Fibroblast of mammary gland (primary cell): ENCODE measurements around the gene RPTOR.
"Not testable (repeated sequence)": the region's sequence is repeated elsewhere in the genome, so short reads cannot be mapped to it uniquely, and the experiment has no call there.

Source experiments
- DNase-seq: peaks from one replicate; pipeline ENCODE4 v3.0.0-alpha.2; 2010; ENCODE audit warnings: low read depth
- H3K4me3 ChIP-seq: 2 replicates; pipeline ENCODE4 v1.5.1; 2011; ENCODE audit warnings: low read depth, mild to moderate bottlenecking, low read length, moderate library complexity; ENCODE audit not compliant: control insufficient read depth
- CTCF ChIP-seq: conservative IDR thresholded peaks from 2 replicates; pipeline ENCODE4 v1.5.1; 2011; ENCODE audit warnings: low read depth, low read length, inconsistent platforms; ENCODE audit not compliant: control insufficient read depth, insufficient read depth

The RPTOR gene

GRCh38 chr17:80695979-80696378 lies 151.3 kb downstream of the RPTOR start:
- no peak for TF ChIP-seq CTCF
- no peak overlapping the region for H3K4me3 ChIP-seq
- DNase-seq: no peak

GRCh38 chr17:80696456-80696855 lies 151.8 kb downstream of the RPTOR start:
- H3K4me3 ChIP-seq: no peak overlapping the region
- TF ChIP-seq CTCF: no peak
- no peak for DNase-seq

- no peak overlapping the region for H3K4me3 ChIP-seq
- no peak for DNase-seq
- no peak for TF ChIP-seq CTCF
Observed at GRCh38 chr17:80696964-80697363, 152.3 kb downstream of the RPTOR start.

GRCh38 chr17:80698297-80698696 lies 153.7 kb downstream of the RPTOR start:
- no peak overlapping the region for H3K4me3 ChIP-seq
- no peak for TF ChIP-seq CTCF
- no peak for DNase-seq

- not testable (repeated sequence) for DNase-seq, H3K4me3 ChIP-seq
Observed at GRCh38 chr17:80699205-80699604, 154.6 kb downstream of the RPTOR start.

GRCh38 chr17:80701730-80702129 lies 157.1 kb downstream of the RPTOR start:
- TF ChIP-seq CTCF: no peak
- H3K4me3 ChIP-seq: no peak overlapping the region
- DNase-seq: no peak

- DNase-seq: no peak
- TF ChIP-seq CTCF: no peak
Observed at GRCh38 chr17:80702315-80703141, 157.9 kb downstream of the RPTOR start.

More at GRCh38 chr17:80702315-80703141, 157.9 kb downstream of the RPTOR start:
- H3K4me3 ChIP-seq: no peak overlapping the region
